IPS-11a (cell line): ENCODE data around the gene GRIK4.
"Not testable (repeated sequence)": the region's sequence is repeated elsewhere in the genome, so short reads cannot be mapped to it uniquely, and the experiment has no call there.

Experiments used
- H3K4me3 ChIP-seq: one replicate; pipeline ENCODE4 v1.5.1; 2013; ENCODE audit warnings: low read depth, low read length, control low read depth

The GRIK4 gene

GRCh38 chr11:121008551-121008950 is 497.0 kb downstream of the GRIK4 start:
- no peak overlapping the region for H3K4me3 ChIP-seq

GRCh38 chr11:121012091-121012490 is 500.5 kb downstream of the GRIK4 start:
- no peak overlapping the region for H3K4me3 ChIP-seq

GRCh38 chr11:121018746-121019145 is 507.2 kb downstream of the GRIK4 start:
- no peak overlapping the region for H3K4me3 ChIP-seq

- H3K4me3 ChIP-seq, result not testable (repeated sequence)
Observed at GRCh38 chr11:121021718-121022117, 510.2 kb downstream of the GRIK4 start.

GRCh38 chr11:121023848-121024751 is 512.6 kb downstream of the GRIK4 start, which contains the start of gene TBCEL:
Gene TBCEL, plus strand, starts transcription at chr11:121024102. Its CDS starts 21,589 bp downstream, at chr11:121045691.
- H3K4me3 ChIP-seq, result peak within 1 kb of the TSS; percentile 80

GRCh38 chr11:121024989-121025388 is 513.4 kb downstream of the GRIK4 start:
- H3K4me3 ChIP-seq, result peak overlapping the region; percentile 80

- H3K4me3 ChIP-seq, result no peak overlapping the region
Observed at GRCh38 chr11:121029153-121029552, 517.6 kb downstream of the GRIK4 start.

- H3K4me3 ChIP-seq, result no peak overlapping the region
Observed at GRCh38 chr11:121029813-121030445, 518.4 kb downstream of the GRIK4 start.

- H3K4me3 ChIP-seq, result no peak overlapping the region
Observed at GRCh38 chr11:121031167-121031566, 519.6 kb downstream of the GRIK4 start.

- not testable (repeated sequence) for H3K4me3 ChIP-seq
Observed at GRCh38 chr11:121031648-121032047, 520.1 kb downstream of the GRIK4 start.

GRCh38 chr11:121032546-121032945 is 521.0 kb downstream of the GRIK4 start:
- H3K4me3 ChIP-seq, result no peak overlapping the region

- no peak overlapping the region for H3K4me3 ChIP-seq
Observed at GRCh38 chr11:121033635-121034034, 522.1 kb downstream of the GRIK4 start.

GRCh38 chr11:121035169-121035755 is 523.7 kb downstream of the GRIK4 start:
- H3K4me3 ChIP-seq, result no peak overlapping the region

- H3K4me3 ChIP-seq, result no peak overlapping the region
Observed at GRCh38 chr11:121035780-121036179, 524.2 kb downstream of the GRIK4 start.

- no peak overlapping the region for H3K4me3 ChIP-seq
Observed at GRCh38 chr11:121037016-121037415, 525.5 kb downstream of the GRIK4 start.
